GM10266 (cell line): ENCODE measurements around the gene CASK.

Experiments used
- DNase-seq: peaks from one replicate; pipeline ENCODE4 v3.0.0; 2012; ENCODE audit errors: extremely low spot score
- CTCF ChIP-seq: IDR thresholded peaks from 2 replicates; pipeline ENCODE4 v1.5.1; 2012; ENCODE audit warnings: mild to moderate bottlenecking, low read depth; ENCODE audit not compliant: control insufficient read depth, insufficient read depth; ENCODE audit errors: missing control alignments

The CASK gene

GRCh38 chrX:41913476-41913875 lies 9.9 kb downstream of the CASK start:
- no peak for DNase-seq
- no peak for TF ChIP-seq CTCF

DNA sequence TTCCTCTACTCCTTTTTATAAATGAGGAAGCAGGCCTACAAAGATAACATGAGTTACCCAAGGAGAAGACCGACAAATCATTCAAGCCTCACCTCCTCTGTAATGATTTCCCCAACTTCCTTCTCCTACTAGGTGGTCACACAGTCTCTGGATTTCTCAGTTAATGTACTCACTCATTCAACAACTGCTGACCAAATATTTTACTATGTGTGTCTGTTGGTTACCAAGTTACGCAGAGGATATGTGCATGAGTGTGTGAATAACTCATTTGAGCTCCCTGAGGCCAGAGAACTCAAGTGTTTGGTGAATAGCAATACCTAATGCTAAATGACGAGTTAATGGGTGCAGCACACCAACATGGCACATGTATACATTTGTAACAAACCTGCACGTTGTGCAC lies 10.4 kb downstream of the CASK start:
- TF ChIP-seq CTCF, result no peak

DNA sequence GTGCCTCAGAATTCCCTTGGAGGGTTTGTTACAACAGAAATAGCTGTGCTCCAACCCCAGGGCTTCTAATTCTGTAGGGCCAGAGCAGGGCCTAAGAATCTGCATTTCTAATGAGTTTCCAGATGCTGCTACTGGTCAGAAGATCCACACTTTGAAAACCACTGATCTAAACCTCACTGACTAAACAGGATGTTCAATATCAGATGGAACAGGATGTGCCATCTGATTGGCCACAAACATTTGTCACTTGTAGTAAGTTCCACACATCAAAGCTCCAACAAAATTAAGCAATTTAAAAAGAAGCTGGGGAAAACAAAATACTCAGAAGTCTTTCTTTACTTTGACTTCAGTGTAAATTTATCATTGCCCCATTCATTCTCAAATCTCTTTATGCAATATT lies 14.3 kb downstream of the CASK start:
- DNase-seq, result no peak
- no peak for TF ChIP-seq CTCF

More for the DNA sequence above, 10.4 kb downstream of the CASK start:
- no peak for DNase-seq

GRCh38 chrX:41906515-41907187 lies 16.7 kb downstream of the CASK start:
- no peak for DNase-seq

GRCh38 chrX:41903544-41903943 lies 19.8 kb downstream of the CASK start:
- TF ChIP-seq CTCF, result no peak
- DNase-seq, result no peak

More at GRCh38 chrX:41906515-41907187, 16.7 kb downstream of the CASK start:
- no peak for TF ChIP-seq CTCF

DNA sequence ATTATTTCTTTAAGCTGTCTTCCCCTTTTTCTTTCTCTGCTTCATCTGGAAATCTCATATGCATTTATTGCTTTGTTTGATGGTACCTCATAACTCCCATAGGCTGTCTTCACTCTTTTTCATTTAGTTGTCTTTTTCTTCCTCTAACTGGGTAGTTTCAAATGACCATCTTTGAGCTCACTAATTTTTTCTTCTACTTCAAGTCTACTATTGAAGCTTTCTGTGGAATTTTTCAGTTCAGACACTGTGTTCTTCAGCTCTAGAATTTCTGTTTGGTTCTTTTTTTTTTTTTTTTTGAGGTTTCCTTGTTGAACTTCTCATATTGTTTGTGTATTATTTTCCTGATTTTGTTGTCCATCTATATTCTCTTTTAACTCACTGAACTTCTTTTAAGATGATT lies 23.0 kb downstream of the CASK start:
- no peak for TF ChIP-seq CTCF
- no peak for DNase-seq

- no peak for TF ChIP-seq CTCF
- no peak for DNase-seq
Observed at GRCh38 chrX:41895826-41896225, 27.5 kb downstream of the CASK start.
